GM12878 (cell line): ENCODE results near the gene FUBP3. TPM values are rescaled to one million over a fixed set of nuclear protein-coding genes. Genes with fewer than 3 reads are reported as not detected.

Experiments used
- ATAC-seq: fragments of 200-7000 bp; cut with Tn5 transposase; 3 replicates; pipeline ENCODE4 v1.9.1; 2020; ENCODE audit warnings: mild to moderate bottlenecking, moderate library complexity
- BruUV-seq: library from RNA; stranded (reverse); fragments of 400-500 nt; replicated peaks from 2 replicates; lab custom pipeline; 2021; lab: Mats Ljungman, UMichigan
- CTCF ChIA-PET: fragments of 300-600 bp; sonication (Branson Sonifier 250); formaldehyde crosslinking; extraction: SDS; loops from one replicate; lab custom pipeline; 2021; ENCODE audit warnings: inconsistent platforms; lab: Yijun Ruan, JAX
- POLR2A ChIA-PET: fragments of 350-600 bp; formaldehyde crosslinking; extraction: SDS; loops from one replicate; lab custom pipeline; 2021; ENCODE audit warnings: inconsistent platforms; lab: Charles Lee
- RAD21 ChIA-PET: fragments of 300-600 bp; sonication (Branson Sonifier 250); formaldehyde crosslinking; loops from one replicate; lab custom pipeline; 2023; ENCODE audit warnings: antibody characterized with exemption; ENCODE audit not compliant: unreplicated experiment; lab: Charles Lee
- SMC1A ChIA-PET: fragments of 300-600 bp; sonication (Branson Sonifier 250); formaldehyde crosslinking; loops from one replicate; lab custom pipeline; 2023; ENCODE audit not compliant: unreplicated experiment, uncharacterized antibody; lab: Charles Lee
- DNase-seq: peaks from one replicate; pipeline ENCODE4 v3.0.0-alpha.2; 2011; ENCODE audit warnings: low read depth, low spot score
- FAIRE-seq: peaks from 3 replicates; lab custom pipeline; 2011; peaks lifted over from hg19 to GRCh38; lab: Jason Lieb, UNC
- H2AFZ ChIP-seq: 2 replicates; pipeline ENCODE4 v1.6.0; 2011; ENCODE audit warnings: low read depth, low read length, control low read depth; ENCODE audit not compliant: control insufficient read depth
- H3K27ac ChIP-seq: 2 replicates; pipeline ENCODE4 v1.5.1; 2011; ENCODE audit warnings: control low read depth; ENCODE audit not compliant: control insufficient read depth, insufficient read depth
- H3K27me3 ChIP-seq, 2 experiments: replicated peaks in 1 of 2; 2 replicates each; pipeline versions ENCODE4 v1.6.0 to v1.6.1; 2011; ENCODE audit warnings: low read length in 1 of 2; ENCODE audit not compliant: control insufficient read depth in 2 of 2, insufficient read depth in 2 of 2
- H3K36me3 ChIP-seq, 2 experiments: 2 replicates each; pipeline ENCODE4 v1.5.1; 2011; ENCODE audit warnings: low read length in 1 of 2; ENCODE audit not compliant: control insufficient read depth in 2 of 2, insufficient read depth in 2 of 2
- H3K4me1 ChIP-seq: 2 replicates; pipeline ENCODE4 v1.6.1; 2011; ENCODE audit warnings: mild to moderate bottlenecking, low read length, moderate library complexity, mixed read lengths; ENCODE audit not compliant: control insufficient read depth, insufficient read depth
- H3K4me2 ChIP-seq: 2 replicates; pipeline ENCODE4 v1.6.0; 2011; ENCODE audit warnings: control low read depth; ENCODE audit not compliant: control insufficient read depth, insufficient read depth
- H3K4me3 ChIP-seq: fragments of 200-600 bp; sonication (generic); 2 replicates; pipeline ENCODE4 v1.5.1; 2016
- H3K79me2 ChIP-seq: 2 replicates; pipeline ENCODE4 v1.6.0; 2011; ENCODE audit warnings: low read length; ENCODE audit not compliant: control insufficient read depth, insufficient read depth
- H3K9ac ChIP-seq: 2 replicates; pipeline ENCODE4 v1.8.0; 2011; ENCODE audit warnings: low read length, control low read depth, mixed read lengths; ENCODE audit not compliant: control insufficient read depth, insufficient read depth
- H3K9me3 ChIP-seq: replicated peaks from 3 replicates; pipeline ENCODE4 v1.5.1; 2011; ENCODE audit warnings: mild to moderate bottlenecking, low read length; ENCODE audit not compliant: control insufficient read depth, insufficient read depth
- H4K20me1 ChIP-seq: 2 replicates; pipeline ENCODE4 v1.6.0; 2011; ENCODE audit not compliant: control insufficient read depth, insufficient read depth
- CREB1 ChIP-seq: IDR thresholded peaks from 2 replicates; pipeline ENCODE4 v1.6.1; 2012; ENCODE audit warnings: low read depth, mild to moderate bottlenecking, inconsistent platforms
- EZH2 ChIP-seq: IDR thresholded peaks from 2 replicates; pipeline ENCODE4 v1.6.1; 2012; ENCODE audit warnings: low read depth, mild to moderate bottlenecking, control low read depth, inconsistent platforms, low read length, borderline replicate concordance; ENCODE audit not compliant: control insufficient read depth
- KAT2A ChIP-seq: conservative IDR thresholded peaks from 2 replicates; pipeline ENCODE4 v1.6.1; 2011; ENCODE audit warnings: low read depth, low read length; ENCODE audit not compliant: control insufficient read depth
- KLF5 ChIP-seq: fragments of 450-650 bp; IDR thresholded peaks from 2 replicates; pipeline ENCODE4 v1.6.1; 2014; ENCODE audit warnings: mild to moderate bottlenecking; ENCODE audit not compliant: partially characterized antibody
- SREBF1 ChIP-seq: IDR thresholded peaks from 2 replicates; pipeline ENCODE4 v1.6.1; 2012; ENCODE audit warnings: mild to moderate bottlenecking, low read length
- YBX1 ChIP-seq: fragments of 450-650 bp; IDR thresholded peaks from 2 replicates; pipeline ENCODE4 v1.6.1; 2016; ENCODE audit warnings: antibody characterized with exemption
- ZNF24 ChIP-seq: fragments of 450-650 bp; IDR thresholded peaks from 2 replicates; pipeline ENCODE4 v1.6.1; 2017; ENCODE audit warnings: antibody characterized with exemption, mild to moderate bottlenecking
- WGBS: methylation state at CpG from one replicate; pipeline ENCODE4 v1.1.6; 2016; ENCODE audit warnings: low lambda C conversion rate; ENCODE audit not compliant: insufficient replicate concordance, insufficient coverage; ENCODE audit errors: missing lambda C conversion rate; 5-methylcytosine and 5-hydroxymethylcytosine counted together
- in situ Hi-C: fragments of 300-500 bp; cut with MboI; formaldehyde crosslinking; loops from 9 replicates; pipeline ENCODE4 v1.14.3; 2018; ENCODE audit warnings: mixed read lengths
- intact Hi-C: fragments of 100-400 bp; cut with micrococcal nuclease; formaldehyde crosslinking; loops from one replicate; pipeline ENCODE4 v1.14.2; 2022; ENCODE audit not compliant: unreplicated experiment
- polyA plus RNA-seq, 11 experiments: library from polyadenylated mRNA; depleted of rRNA in 4 of 11; unstranded in 6 of 11; stranded (reverse) in 5 of 11; fragments of >200 nt; fragmentation: Nextera tagmentation in 4 of 11; fragmentation: Illumina TruSeq in 1 of 11; extraction: Ambion mirVana in 4 of 11; extraction: Trizol in 1 of 11; gene quantifications; 1 replicate in 1 of 11; 2 replicates in 10 of 11; pipeline versions ENCODE4 v1.2.1 to v1.2.3, GENCODE V29; 2011 to 2016; ENCODE audit warnings: inconsistent platforms in 2 of 11, missing spikeins in 2 of 11, low read depth in 1 of 11
- total RNA-seq, 4 experiments: library from RNA; depleted of rRNA in 3 of 4; stranded (reverse); fragments of >200 nt in 3 of 4; fragmentation: Illumina TruSeq in 1 of 4; extraction: Trizol in 1 of 4; gene quantifications; 2 replicates each; pipeline versions ENCODE4 v1.2.1 to v1.2.3, GENCODE V29; 2013 to 2021

Gene FUBP3
- total and polyA plus RNA-seq, 10 of the 15 experiments (the other 5 are each of a cell fraction or from before 2014, with no cell fraction given), result 2.4 to 49.4 (median 37.2) TPM

DNA sequence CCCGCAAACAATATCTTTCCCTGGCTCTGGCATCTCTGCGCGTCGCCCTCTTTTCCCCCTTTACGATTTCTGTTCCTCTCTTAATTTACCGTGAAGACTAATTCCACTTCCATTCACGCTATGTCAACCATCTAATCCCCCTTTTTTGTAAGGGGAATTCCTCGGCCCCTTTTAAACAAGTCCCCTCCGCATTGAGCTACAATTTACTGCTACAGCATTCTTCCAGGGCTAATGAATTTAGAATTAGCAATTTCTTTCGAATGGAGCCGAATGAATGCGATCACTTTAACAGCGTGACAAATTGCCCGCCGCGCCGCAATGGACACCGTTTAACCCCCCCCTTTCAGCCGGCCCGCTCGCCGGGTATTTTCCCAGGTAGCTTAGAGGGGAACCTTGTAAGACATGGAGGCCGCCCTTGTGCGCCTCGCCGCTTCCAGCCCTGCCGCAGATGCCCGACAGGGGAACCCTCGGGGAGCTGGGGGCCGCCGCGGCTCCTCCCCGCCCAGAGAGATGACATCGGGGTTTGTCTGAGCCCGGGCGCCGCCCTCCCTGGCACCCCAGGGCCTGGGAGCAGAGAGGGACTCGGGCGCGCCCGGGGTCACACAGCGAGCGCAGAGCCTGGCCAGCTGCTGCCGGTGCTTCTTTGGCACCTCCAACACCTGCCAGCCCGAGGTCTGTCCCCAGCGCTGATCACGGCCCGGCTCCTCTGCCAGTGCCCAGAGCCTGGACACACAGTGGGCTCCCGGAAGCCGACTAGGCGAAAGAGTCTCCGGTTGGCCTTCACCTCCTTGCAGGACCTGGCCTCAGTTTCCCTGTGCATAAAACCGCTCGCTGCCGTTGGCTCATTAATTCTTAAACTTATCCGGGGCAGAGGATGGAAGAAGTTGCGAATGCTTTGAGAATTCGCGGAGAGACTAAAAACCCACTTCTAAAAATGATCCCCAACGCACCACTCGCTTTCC lies 86.3 kb downstream of the FUBP3 start:
- ChIA-PET RAD21 (no interaction called here), SMC1A (no interaction called here), CTCF (no interaction called here)
- FAIRE-seq (no peak), ATAC-seq (no peak), DNase-seq (no peak)
- BruUV-seq, result no TSS peak
- H3K79me2 ChIP-seq, result no peaks in the 10 kb centered on the region
- no peak overlapping the region for H3K27ac ChIP-seq
- no peaks in the 10 kb centered on the region for H3K4me1 ChIP-seq
- in situ Hi-C loops (no loop called here), intact Hi-C loops (no loop called here)
- no peak overlapping the region for H3K9ac ChIP-seq
- no peaks in the 10 kb centered on the region for H3K36me3 ChIP-seq
- H4K20me1 ChIP-seq, result no peaks in the 10 kb centered on the region
- WGBS, result 30% methylated on average over 54 of the region's 61 CpGs
- H3K9me3 ChIP-seq, result no peaks in the 10 kb centered on the region
- H3K4me3 ChIP-seq, result no peak overlapping the region
- H3K27me3 ChIP-seq, result peaks cover 14 to 26% of the 10 kb centered on the region in 2 experiments
- TF ChIP-seq EZH2, result peak; percentile 98; the same call in 1 of the 2 replicates
- no peak for TF ChIP-seq SREBF1
- TF ChIP-seq KAT2A, result no peak
- TF ChIP-seq CREB1, result no peak
- no peak for TF ChIP-seq ZNF24
- no peak for TF ChIP-seq YBX1
- TF ChIP-seq KLF5, result no peak
- TF ChIP-seq, all 136 proteins: peak for 1
- POLR2A ChIA-PET, result no interaction called here
- no peak overlapping the region for H2AFZ ChIP-seq
- no peak overlapping the region for H3K4me2 ChIP-seq
